Ureter (tissue), 1 donor: ENCODE data around the gene ABHD12. TPM values are rescaled to one million over a fixed set of nuclear protein-coding genes. Genes with fewer than 3 reads are reported as not detected.

ENCODE experiments used
- DNase-seq: peaks from one replicate; pipeline ENCODE4 v3.0.0-alpha.2; 2020; ENCODE audit warnings: low spot score
- total RNA-seq: library from RNA; stranded (reverse); gene quantifications from one replicate; pipeline ENCODE4 v1.2.4, GENCODE V29; 2023
- donor health status: DM: yes; HTN: yes; CAD: no.

ABHD12 gene
- total RNA-seq, 1 donor from 2014 or later, result 105 TPM

DNA sequence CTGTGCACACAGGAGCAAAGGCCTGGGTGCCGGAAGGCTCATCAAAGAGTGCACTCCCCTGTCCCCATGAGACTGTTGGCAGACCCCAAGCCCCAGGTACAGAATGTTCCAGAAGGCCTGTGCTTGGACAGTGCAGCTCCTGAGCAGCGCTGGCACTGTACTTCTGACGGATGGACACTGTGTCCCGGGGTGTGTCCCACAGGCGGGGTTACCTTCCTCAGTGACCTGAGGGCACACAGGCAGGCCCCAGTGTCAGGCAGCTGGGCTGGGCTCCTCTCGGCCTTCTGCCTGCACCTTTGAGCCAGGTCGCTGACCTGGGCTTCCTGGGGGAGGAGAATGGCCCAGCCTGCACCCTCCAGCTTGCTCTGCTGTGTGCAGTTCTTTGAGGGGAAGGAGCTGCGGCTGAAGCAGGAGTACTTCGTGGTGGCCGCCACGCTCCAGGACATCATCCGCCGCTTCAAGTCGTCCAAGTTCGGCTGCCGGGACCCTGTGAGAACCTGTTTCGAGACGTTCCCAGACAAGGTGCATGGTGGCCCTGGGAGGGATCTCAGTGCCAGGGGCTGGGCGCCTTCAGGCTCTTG is 112.6 kb downstream of the ABHD12 start:
- peak; percentile 43 for DNase-seq

GRCh38 chr20:25277051-25277801 is 113.4 kb downstream of the ABHD12 start:
- peak; percentile 34 for DNase-seq

- no peak for DNase-seq
Measured at GRCh38 chr20:25276533-25277050, 114.0 kb downstream of the ABHD12 start.

DNA sequence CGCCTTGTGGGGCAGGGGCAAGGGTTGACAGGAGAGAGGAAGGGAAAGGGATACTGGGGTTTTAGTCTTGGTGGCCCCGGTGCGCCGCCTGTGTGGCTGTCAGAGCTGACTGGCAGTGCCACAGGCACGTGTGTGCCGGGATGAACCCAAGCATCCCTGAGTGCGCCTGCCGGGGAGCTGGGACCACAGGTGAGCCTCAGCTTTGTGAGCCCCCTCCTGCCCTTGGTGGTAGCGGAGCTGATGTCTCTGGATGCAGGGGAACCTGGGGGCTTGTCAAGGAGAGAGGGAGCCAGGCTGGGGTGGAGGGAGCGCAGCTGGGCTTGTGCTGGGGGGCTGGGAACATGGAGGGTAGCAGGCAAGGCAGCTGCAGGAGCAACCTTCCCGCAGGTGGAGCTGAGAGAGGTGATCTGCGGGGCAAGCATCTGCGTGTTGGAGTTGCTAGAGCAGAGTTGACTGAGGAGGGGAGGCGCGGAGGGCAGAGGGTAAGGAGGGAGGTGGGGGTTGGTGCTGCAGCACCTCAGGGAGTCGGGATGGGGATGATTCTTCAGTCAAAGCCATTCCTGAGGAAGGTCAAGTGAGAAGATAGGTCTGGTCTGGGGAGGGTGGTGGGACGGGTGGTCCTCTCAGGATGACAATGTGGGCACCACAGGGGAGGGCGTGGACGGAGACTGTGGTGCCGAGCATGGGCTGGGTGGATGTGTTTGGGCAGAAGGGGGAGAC is 114.7 kb downstream of the ABHD12 start:
- no peak for DNase-seq

GRCh38 chr20:25274891-25275812 is 115.5 kb downstream of the ABHD12 start:
- DNase-seq, result no peak

DNA sequence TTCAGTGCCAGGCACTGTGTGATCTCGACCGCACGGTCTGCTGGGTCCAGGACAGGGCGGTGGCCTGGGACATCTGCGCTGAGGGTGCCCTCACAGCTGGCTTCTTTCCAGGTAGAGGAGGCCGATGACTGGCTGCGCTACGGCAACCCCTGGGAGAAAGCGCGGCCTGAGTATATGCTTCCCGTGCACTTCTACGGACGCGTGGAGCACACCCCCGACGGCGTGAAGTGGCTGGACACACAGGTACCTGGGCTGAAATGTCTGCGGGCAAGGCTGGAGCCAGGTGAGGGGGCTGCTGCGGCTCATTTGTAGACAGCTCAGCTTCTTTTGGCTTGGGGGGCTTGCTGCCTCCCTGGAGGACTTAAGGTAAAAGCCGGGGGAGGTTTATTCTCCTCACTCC is 116.2 kb downstream of the ABHD12 start:
- no peak for DNase-seq

DNA sequence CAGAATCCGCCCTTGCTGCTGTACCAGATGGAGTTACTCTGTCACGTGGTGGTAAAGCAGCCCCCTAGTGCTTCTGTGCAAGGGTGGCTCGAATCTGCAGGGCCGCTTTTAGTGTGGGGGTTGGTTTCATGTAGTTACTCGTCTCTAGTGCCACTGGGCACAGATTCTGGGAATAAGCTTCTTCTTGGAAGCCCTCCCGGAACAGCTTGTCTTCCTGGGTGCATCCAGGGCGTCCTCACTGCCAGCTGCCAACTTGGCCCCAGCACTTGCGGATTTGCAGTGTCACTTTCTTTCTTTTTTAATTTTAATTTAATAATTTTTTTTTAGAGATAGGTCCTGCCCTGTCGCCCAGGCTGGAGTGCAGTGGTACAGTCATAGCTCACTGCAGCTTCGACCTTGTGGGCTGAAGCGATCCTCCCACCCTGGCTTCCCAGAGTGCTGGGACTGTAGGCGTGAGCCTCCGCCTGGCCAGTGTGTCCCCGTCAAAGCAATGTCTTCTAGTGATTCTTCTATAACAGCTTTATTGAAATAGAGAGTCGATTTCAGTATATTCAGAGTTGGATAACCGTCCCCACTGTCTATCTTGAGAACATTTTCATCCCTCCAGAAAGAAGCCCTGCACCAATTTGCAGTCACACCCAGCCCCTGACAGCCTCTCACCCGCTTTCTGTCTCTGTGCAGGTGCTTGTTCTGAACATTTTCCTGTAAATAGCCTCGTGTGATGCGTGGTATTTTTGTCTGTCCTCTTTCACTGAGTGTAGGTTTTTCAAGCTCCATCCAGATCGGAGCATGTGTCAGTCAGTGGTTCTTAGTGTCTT is 116.9 kb downstream of the ABHD12 start:
- peak; percentile 60 for DNase-seq

DNA sequence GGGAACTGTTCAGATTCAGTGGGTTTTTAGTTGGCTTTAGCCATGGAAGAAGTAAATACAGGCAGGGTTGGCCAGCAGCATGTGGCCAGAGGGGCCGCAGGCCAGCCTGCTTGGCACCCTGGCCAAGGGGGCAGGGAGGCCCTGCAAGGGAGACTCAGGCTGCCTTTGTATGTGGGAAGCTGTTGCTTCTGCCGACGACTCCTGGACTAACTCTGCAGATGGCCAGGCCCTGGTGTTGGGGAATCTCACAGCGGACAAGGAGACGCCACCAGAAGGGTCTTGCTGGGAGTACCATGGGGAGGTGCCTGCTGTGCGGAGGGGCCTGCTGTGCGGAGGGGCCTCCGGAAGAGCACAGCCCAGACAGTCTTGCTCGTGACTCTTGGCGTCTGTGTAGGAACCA is 117.6 kb downstream of the ABHD12 start:
- DNase-seq, result peak; percentile 29

DNA sequence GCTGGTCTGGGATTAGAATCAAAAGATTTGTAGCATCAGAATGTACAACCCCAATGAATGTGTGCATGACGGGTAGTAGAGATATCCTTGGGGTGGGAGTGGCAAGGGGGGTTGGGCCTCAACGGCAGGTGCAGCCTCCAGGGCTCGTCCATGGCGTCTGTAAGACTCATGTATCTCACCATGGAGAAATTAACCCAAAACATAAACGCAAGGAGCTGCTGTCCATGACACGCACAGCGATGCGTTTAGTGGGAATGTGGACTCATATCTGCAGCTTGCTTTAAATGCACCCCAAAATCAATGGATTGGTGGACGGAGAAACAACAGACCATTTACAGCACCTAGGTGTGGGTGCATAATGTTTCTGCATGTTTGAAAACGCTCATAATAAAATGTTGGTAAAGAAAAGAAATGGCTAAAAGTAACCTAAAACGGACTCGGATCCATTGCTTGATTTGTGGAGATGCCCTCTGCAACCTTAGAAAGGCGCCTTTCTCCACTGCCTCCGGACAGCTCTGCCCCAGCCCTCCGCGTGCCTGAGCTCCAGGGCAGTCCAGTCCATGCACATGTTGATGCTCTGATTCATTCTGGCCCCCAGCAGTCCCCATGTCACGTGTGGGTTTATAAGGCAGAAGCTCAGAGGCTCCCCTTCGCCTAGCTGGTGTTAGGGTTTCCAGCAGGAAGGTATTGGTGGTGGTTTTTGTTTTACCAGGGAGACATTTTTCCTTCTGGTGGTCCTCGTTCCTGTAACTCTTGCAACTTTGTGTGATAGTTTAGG is 118.2 kb downstream of the ABHD12 start:
- peak; percentile 33 for DNase-seq

GRCh38 chr20:25271486-25272222 is 119.0 kb downstream of the ABHD12 start:
- DNase-seq, result peak; percentile 20

GRCh38 chr20:25270829-25271251 is 119.8 kb downstream of the ABHD12 start:
- peak; percentile 39 for DNase-seq

GRCh38 chr20:25269833-25270170 is 120.8 kb downstream of the ABHD12 start:
- DNase-seq, result no peak

- peak; percentile 34 for DNase-seq
Measured at GRCh38 chr20:25269057-25269832, 121.4 kb downstream of the ABHD12 start.

- DNase-seq, result peak; percentile 31
Measured at GRCh38 chr20:25260770-25261437, 129.7 kb downstream of the ABHD12 start.

DNA sequence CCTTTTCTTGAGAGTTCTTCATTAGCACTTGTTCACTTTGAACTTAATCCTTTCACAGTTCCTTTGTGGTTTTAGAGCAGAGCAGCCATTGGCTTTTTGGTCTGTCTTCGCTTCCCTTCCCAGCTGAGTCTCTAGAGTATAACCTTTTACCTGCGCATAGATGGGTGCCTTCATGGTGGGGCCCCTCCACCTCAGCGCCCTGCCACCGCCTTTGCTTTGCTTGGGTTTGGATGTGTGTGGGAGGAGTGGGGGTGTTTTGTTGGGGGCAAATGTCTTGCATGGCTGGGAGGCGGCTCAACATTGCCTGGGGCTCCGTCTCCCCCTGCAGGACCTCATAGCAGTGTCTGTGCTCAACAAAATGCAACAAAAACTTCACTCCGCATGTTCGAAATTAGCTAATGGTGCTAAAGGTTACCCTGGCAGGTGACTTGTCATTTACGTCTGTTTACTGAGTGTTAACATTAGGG is 130.8 kb downstream of the ABHD12 start:
- DNase-seq, result peak; percentile 27

- peak; percentile 40 for DNase-seq
Measured at GRCh38 chr20:25259358-25259757, 131.3 kb downstream of the ABHD12 start.

- no peak for DNase-seq
Measured at GRCh38 chr20:25258828-25259227, 131.8 kb downstream of the ABHD12 start.

- DNase-seq, result peak; percentile 31
Measured at GRCh38 chr20:25258476-25258805, 132.2 kb downstream of the ABHD12 start.
